HG02870 (cell line): ENCODE results near the gene ZNF174.

Source experiments
- ATAC-seq: cut with Tn5 transposase; IDR thresholded peaks from one replicate; pipeline ENCODE4 v1.9.1; 2021; ENCODE audit warnings: mild to moderate bottlenecking, moderate library complexity; ENCODE audit not compliant: unreplicated experiment

ZNF174 gene

DNA sequence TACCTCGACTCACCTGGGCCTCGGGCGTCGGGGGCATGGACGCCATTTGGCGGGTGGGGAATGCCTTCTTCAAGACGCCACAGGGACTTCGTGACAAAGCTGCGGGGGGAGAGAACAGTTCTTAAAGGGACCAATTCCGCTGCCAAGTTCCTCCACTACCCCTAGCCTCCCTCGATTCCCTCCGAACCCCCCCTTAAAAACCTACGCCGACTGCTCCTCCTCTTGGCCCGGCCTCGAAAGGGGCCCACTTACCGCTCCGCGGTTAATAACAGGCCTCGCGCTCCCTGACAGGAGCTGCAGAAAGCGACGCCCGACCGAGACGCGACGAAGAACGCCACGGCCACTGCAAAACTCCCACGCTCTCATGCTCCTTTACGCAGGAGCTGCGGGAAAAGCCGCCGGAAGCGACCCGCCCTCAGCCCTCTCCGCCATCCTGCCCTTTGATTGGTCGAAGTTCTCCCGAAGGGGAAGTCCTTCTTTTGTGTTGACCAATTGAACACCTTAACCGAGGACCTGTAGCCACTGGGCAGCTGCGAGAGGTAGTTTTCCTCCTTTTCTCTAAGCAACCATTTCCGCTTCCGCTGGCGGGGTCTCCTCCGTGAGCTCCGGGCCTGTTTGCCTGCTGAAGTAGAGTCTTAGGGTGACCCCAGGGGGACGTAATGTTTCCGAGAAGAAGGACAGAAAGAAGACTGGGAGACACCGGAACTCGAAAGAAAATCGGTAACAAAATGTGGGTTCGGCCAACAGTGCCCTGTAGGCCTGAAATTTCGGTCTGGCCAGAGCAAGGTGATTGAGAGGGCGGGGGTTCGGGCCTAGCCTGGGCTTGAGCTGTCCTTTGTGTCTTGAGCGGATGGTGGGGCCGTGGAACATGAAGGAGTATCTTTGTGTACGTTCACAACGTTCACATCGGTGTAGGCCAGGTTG, 42.4 kb downstream of the ZNF174 start, which contains the start of the genes NAA60 and ZNF597:
TSS of gene NAA60 (plus strand) at position 573 of the 924 bp plus-strand sequence. CDS start 32,548 bp downstream, outside the sequence.
TSS of gene ZNF597 (minus strand) at position 397 of the 924 bp plus-strand sequence. CDS start at position 46, 351 bp downstream.
- ATAC-seq: peak; percentile 94

- ATAC-seq: peak; percentile 21
Measured at GRCh38 chr16:3444032-3444388, 43.0 kb downstream of the ZNF174 start.

- no peak for ATAC-seq
Measured at GRCh38 chr16:3454093-3454492, 53.1 kb downstream of the ZNF174 start.

- no peak for ATAC-seq
Measured at GRCh38 chr16:3454631-3455147, 53.7 kb downstream of the ZNF174 start.

- peak; percentile 71 for ATAC-seq
Measured at GRCh38 chr16:3457434-3458252, 56.6 kb downstream of the ZNF174 start.

GRCh38 chr16:3458278-3458851, 57.4 kb downstream of the ZNF174 start:
- ATAC-seq: peak; percentile 7

DNA sequence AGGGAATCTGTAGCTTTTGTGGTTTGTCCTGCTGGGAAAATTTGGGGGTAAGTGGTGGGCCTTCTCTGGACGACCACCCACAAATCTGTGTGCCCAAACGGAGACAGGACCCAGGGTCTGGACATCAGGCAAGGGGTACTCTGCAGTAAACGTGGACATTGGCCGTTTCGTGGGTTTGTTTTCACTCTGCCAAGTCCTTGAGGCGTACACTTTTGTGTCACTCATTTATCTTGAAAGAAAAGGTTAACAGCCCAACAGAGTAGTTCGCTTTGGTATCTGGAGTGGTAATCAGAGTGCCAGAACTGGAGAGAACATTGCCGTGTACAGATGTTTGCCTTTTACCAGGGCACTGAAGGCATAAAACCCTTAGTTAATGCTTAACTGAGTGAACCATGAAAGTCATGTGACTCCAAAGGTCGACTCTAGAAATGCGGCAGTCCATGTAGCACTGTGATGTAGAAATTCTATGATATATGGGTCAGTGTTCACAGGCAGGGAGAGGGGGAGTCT, 57.9 kb downstream of the ZNF174 start:
- no peak for ATAC-seq
